ENCODE data around the gene PHOSPHO2.
A peak's percentile ranks its signal among the peaks of the same experiment; 100 is the strongest.
"Not testable (repeated sequence)": the region's sequence is repeated elsewhere in the genome, so short reads cannot be mapped to it uniquely, and the experiment has no call there.

PHOSPHO2 gene

GRCh38 chr2:169684712-169685111 lies 9.6 kb upstream of the PHOSPHO2 start:
- not testable (repeated sequence) for DNase-seq

- DNase-seq: not testable (repeated sequence)
Observed at GRCh38 chr2:169686825-169687224, 7.4 kb upstream of the PHOSPHO2 start.

- not testable (repeated sequence) for DNase-seq
Observed at GRCh38 chr2:169687943-169688342, 6.3 kb upstream of the PHOSPHO2 start.

- no peak for DNase-seq
Observed at GRCh38 chr2:169690958-169691357, 3.3 kb upstream of the PHOSPHO2 start.

- DNase-seq: no peak
Observed at GRCh38 chr2:169692718-169693117, 1.6 kb upstream of the PHOSPHO2 start.

- no peak for DNase-seq
Observed at GRCh38 chr2:169693360-169693759, 909 bp upstream of the PHOSPHO2 start.

- no peak for DNase-seq
Observed at GRCh38 chr2:169694894-169695260, 608 bp downstream of the PHOSPHO2 start.

- DNase-seq: no peak
Observed at GRCh38 chr2:169696381-169696780, 2.1 kb downstream of the PHOSPHO2 start.

- not testable (repeated sequence) for DNase-seq
Observed at GRCh38 chr2:169699173-169699572, 4.9 kb downstream of the PHOSPHO2 start.

GRCh38 chr2:169702996-169703395 lies 8.7 kb downstream of the PHOSPHO2 start:
- DNase-seq: no peak

GRCh38 chr2:169704160-169704708 lies 10.0 kb downstream of the PHOSPHO2 start:
- DNase-seq: no peak

- DNase-seq: peak; percentile 54
Observed at GRCh38 chr2:169705927-169706326, 11.7 kb downstream of the PHOSPHO2 start.

GRCh38 chr2:169707626-169708025 lies 13.4 kb downstream of the PHOSPHO2 start:
- no peak for DNase-seq

GRCh38 chr2:169709331-169709730 lies 15.1 kb downstream of the PHOSPHO2 start:
- DNase-seq: no peak

GRCh38 chr2:169709981-169710380 lies 15.7 kb downstream of the PHOSPHO2 start:
- DNase-seq: no peak

GRCh38 chr2:169711751-169712509 lies 17.7 kb downstream of the PHOSPHO2 start:
- no peak for DNase-seq

GRCh38 chr2:169712791-169713227 lies 18.5 kb downstream of the PHOSPHO2 start:
- no peak for DNase-seq

- DNase-seq: no peak
Observed at GRCh38 chr2:169713331-169713730, 19.1 kb downstream of the PHOSPHO2 start.

- DNase-seq: no peak
Observed at GRCh38 chr2:169714699-169715098, 20.4 kb downstream of the PHOSPHO2 start.

- no peak for DNase-seq
Observed at GRCh38 chr2:169715379-169716237, 21.3 kb downstream of the PHOSPHO2 start.

GRCh38 chr2:169716238-169716886 lies 22.1 kb downstream of the PHOSPHO2 start:
- no peak for DNase-seq

- DNase-seq: no peak
Observed at GRCh38 chr2:169716938-169717690, 22.8 kb downstream of the PHOSPHO2 start.

Data from kidney glomerular epithelial cell (primary cell).